ENCODE results near the gene IL3.

The IL3 gene

DNA sequence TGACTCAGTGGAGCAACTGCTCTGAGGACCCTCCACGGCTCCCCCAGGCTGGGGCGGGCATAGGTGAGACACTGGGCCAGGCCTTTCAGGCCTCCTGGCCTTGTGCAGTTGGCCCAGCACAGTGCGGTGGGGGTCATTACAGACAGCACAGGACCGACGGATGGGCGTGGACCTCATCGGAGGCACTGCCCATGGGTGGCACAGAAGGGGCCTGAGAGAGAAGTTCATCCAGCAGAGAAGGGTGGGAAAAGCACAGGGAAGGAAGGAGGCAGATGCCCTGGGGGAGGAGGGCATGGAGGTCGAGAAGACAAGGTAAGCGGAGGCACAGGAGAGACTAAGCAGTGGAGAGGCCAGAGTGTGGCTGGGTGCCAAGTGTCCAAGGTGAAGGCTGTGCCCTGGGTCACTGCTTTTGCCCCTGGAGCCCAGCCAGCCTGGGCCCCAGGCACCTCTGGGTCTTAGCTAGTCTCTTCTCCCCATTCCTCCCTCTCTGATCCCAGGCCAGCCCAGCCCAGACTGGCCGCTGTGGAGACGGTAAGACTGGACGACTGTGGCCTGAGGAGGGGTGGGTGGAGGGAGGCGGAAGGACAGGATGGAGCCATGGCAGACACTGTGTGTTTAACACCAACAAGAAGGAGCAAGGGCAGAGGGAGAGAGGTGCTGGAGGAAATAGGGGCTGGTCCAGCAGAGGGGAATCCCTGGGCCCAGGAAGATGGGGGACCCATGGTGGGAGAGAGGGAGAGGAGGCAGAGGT lies 5.7 kb downstream of the IL3 start:
- TF ChIP-seq, protein P1, sequence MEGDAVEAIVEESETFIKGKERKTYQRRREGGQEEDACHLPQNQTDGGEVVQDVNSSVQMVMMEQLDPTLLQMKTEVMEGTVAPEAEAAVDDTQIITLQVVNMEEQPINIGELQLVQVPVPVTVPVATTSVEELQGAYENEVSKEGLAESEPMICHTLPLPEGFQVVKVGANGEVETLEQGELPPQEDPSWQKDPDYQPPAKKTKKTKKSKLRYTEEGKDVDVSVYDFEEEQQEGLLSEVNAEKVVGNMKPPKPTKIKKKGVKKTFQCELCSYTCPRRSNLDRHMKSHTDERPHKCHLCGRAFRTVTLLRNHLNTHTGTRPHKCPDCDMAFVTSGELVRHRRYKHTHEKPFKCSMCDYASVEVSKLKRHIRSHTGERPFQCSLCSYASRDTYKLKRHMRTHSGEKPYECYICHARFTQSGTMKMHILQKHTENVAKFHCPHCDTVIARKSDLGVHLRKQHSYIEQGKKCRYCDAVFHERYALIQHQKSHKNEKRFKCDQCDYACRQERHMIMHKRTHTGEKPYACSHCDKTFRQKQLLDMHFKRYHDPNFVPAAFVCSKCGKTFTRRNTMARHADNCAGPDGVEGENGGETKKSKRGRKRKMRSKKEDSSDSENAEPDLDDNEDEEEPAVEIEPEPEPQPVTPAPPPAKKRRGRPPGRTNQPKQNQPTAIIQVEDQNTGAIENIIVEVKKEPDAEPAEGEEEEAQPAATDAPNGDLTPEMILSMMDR (IDR thresholded peaks at IDR 0.05; ENCODE audit: low read depth, low read length, missing control alignments): no peak
- in situ Hi-C loops (cut with HindIII; ENCODE audit: low sequenced_read_pairs): no loop called here
- H3K4me3 ChIP-seq (ENCODE audit: low read depth, low read length): no peak overlapping the region
- DNase-seq (ENCODE audit: low read depth): no peak

DNA sequence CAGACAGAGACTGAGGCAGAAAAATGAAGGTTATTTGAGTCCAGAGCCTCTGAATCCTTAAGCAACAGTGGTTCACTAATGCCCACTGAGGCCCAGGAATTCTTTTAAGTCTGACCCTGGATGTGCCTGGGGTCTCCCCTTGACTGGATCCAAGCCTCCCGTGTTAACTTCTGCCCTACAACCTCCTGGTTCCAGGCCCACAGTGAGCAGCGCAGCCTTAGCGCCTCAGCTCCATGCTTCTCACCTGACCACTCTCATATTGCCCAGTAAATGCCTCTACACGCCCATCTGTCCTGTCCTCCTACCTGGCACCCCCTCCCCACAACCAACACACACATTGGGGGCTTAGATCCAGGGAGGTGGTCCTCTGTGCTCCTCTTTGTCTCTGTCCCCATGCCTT lies 6.4 kb downstream of the IL3 start:
- no peak for DNase-seq (ENCODE audit: low read depth)
- TF ChIP-seq, protein P1 (IDR thresholded peaks at IDR 0.05; ENCODE audit: low read depth, low read length, missing control alignments): no peak
- in situ Hi-C loops (cut with HindIII; ENCODE audit: low sequenced_read_pairs): no loop called here

DNA sequence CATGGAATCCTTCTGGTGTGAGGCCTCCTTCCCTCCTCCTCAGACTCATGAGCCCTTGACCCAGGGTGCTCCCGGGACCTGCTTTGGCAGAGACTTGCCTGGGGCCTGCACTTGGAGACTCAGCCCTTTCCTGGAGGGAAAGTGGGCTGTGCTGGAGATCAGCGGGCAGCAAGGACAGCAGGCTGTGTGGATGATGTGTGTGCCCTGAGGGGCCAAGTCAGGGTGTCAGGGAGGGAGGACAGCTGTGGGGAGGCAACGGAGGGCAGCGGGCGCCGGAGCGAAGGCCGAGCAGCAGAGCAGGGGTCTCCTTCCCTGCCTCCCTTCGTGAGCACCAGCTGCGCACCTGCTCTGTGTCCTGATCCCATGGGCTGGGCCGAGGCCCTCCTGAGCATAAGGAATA lies 7.0 kb downstream of the IL3 start:
- DNase-seq (ENCODE audit: low read depth): no peak
- no peak overlapping the region for H3K4me3 ChIP-seq (ENCODE audit: low read depth, low read length)
- TF ChIP-seq, protein P1 (IDR thresholded peaks at IDR 0.05; ENCODE audit: low read depth, low read length, missing control alignments): no peak
- in situ Hi-C loops (cut with HindIII; ENCODE audit: low sequenced_read_pairs): no loop called here

More for the DNA sequence above, 6.4 kb downstream of the IL3 start:
- H3K4me3 ChIP-seq (ENCODE audit: low read depth, low read length): no peak overlapping the region

DNA sequence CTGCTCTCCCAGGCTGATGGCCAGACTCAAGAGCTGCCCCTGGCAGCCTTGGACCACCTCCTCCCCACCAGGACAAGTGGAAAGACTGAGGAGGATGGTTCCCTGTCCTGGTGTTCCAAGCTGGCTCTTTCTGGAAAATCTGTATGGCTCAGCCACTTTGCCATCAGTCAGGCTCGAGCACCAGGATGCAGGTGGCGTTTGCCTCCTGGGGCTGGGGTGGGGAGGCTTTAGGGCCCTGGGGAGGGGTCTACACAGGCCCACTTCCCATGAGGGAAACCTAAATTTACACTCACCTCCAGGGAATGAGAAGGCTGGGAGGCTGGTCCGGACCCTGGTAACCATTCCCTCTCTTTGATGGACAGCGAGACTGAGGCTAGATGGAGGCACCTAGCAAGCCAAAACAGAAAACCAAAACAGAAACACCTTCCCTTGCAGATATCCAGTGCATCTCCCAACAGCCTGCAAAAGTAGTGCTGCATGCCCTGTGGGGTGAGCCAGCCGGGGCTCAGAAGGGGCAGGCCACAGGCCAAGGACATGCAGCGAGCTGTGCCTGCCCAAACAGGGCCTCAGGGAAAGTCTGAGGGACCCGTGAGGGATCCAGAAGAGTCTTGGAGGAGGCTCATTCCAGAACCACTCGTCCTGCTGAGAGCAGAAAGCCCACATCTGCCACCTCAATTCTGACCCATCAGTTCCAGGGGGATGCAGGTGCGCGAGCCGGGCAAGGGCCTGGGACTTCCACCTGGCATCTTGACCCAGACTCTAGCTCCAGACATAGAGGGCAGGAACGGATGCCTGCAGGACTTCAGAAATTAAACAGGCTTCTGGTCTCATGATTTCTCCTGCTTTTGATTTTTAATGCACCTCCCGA lies 7.7 kb downstream of the IL3 start:
- H3K4me3 ChIP-seq (ENCODE audit: low read depth, low read length): no peak overlapping the region
- TF ChIP-seq, protein P1 (IDR thresholded peaks at IDR 0.05; ENCODE audit: low read depth, low read length, missing control alignments): no peak
- in situ Hi-C loops (cut with HindIII; ENCODE audit: low sequenced_read_pairs): no loop called here
- no peak for DNase-seq (ENCODE audit: low read depth)

DNA sequence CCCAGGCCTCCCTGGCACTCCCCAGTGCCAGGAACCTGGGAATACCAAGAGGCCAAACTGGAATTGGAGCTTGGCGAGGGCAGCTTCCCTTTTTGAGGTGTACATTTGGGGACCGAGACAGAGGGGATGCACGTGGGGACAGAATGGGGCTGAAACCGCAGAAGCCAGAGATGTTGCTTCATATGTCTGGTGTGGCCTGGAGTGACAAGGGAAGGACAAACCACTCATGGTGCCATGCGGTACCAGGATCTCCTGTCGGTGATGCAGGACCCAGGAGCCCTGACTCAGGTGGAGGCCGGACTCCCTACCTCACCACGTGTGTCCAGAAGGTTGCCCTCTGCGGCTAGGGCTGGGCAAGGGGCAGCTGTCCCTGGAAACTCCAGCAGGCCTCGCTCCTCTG lies 9.1 kb downstream of the IL3 start:
- no peak for DNase-seq (ENCODE audit: low read depth)
- TF ChIP-seq, protein P1 (IDR thresholded peaks at IDR 0.05; ENCODE audit: low read depth, low read length, missing control alignments): no peak
- H3K4me3 ChIP-seq (ENCODE audit: low read depth, low read length): no peak overlapping the region
- in situ Hi-C loops (cut with HindIII; ENCODE audit: low sequenced_read_pairs): no loop called here

DNA sequence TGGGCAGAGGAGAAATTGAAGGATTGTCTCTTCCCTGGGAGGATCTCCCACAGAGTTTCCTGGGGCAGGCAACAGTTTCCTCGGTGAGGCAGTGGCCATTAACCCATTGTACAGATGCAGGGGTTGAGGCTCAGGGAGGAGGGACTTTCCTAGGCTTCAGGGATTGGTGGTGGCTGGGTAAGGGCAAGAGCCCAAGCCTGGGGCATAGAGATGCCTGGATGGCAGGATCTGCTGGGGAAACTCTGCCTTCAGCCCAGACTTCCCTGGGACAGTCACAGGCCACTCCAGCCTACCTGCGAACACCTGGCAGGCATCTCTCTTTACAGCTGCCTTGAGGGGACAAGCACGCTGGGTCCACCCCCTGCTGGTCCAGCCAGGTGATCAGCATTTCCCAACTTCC lies 9.5 kb downstream of the IL3 start:
- DNase-seq (ENCODE audit: low read depth): no peak
- TF ChIP-seq, protein P1 (IDR thresholded peaks at IDR 0.05; ENCODE audit: low read depth, low read length, missing control alignments): no peak
- in situ Hi-C loops (cut with HindIII; ENCODE audit: low sequenced_read_pairs): no loop called here
- no peak overlapping the region for H3K4me3 ChIP-seq (ENCODE audit: low read depth, low read length)
